K562 (cell line): ENCODE results near the gene EFNA1. TPM values are rescaled to one million over a fixed set of nuclear protein-coding genes. Genes with fewer than 3 reads are reported as not detected.

Source experiments
- CREBBP ChIP-seq: IDR thresholded peaks from one replicate; pipeline ENCODE4 v1.6.1; 2012; ENCODE audit warnings: low read depth, mild to moderate bottlenecking, control low read depth, inconsistent platforms, low read length
- CTBP1 ChIP-seq: fragments of 450-650 bp; IDR thresholded peaks from 2 replicates; pipeline ENCODE4 v1.6.1; 2016; ENCODE audit warnings: borderline replicate concordance
- DPF2 ChIP-seq: fragments of 450-650 bp; IDR thresholded peaks from 2 replicates; pipeline ENCODE4 v1.6.1; 2016
- ETV6 ChIP-seq, 3 experiments: fragments of 150-350 bp in 1 of 3; sonication (generic) in 1 of 3; formaldehyde crosslinking in 1 of 3; IDR thresholded peaks; 2 replicates each; pipeline versions ENCODE4 v1.6.1 to v1.8.0; 2014 to 2022; ENCODE audit warnings: borderline replicate concordance in 2 of 3, low read depth in 2 of 3, antibody characterized with exemption in 1 of 3, low read length in 1 of 3, mild to moderate bottlenecking in 1 of 3, missing genetic modification reagents in 1 of 3
- GATA2 ChIP-seq: sonication (generic); formaldehyde crosslinking; IDR thresholded peaks from 2 replicates; pipeline ENCODE4 v1.4.0; 2020; ENCODE audit warnings: mild to moderate bottlenecking, missing genetic modification reagents
- HMG20B ChIP-seq: fragments of 250-450 bp; sonication (Bioruptor Pico); IDR thresholded peaks from 2 replicates; pipeline ENCODE4 v1.5.0; 2021; ENCODE audit warnings: mild to moderate bottlenecking
- LEF1 ChIP-seq: fragments of 450-650 bp; IDR thresholded peaks from 2 replicates; pipeline ENCODE4 v1.6.1; 2016; ENCODE audit warnings: mild to moderate bottlenecking
- MLLT1 ChIP-seq, 2 experiments: fragments of 450-650 bp; IDR thresholded peaks; 2 replicates each; pipeline ENCODE4 v1.6.1; 2016
- NKRF ChIP-seq: fragments of 450-650 bp; IDR thresholded peaks from 2 replicates; pipeline ENCODE4 v1.6.1; 2016; ENCODE audit warnings: borderline replicate concordance
- NR1H2 ChIP-seq: sonication (generic); formaldehyde crosslinking; IDR thresholded peaks from 2 replicates; pipeline ENCODE4 v1.4.0; 2020; ENCODE audit warnings: mild to moderate bottlenecking, missing genetic modification reagents
- RBM14 ChIP-seq: fragments of 200-400 bp; formaldehyde crosslinking; IDR thresholded peaks from 2 replicates; pipeline ENCODE4 v1.6.1; 2018; ENCODE audit warnings: low read depth, mild to moderate bottlenecking, low read length, moderate library complexity, borderline replicate concordance; ENCODE audit not compliant: insufficient read depth
- SETDB1 ChIP-seq: IDR thresholded peaks from one replicate; pipeline ENCODE4 v1.6.1; 2012; ENCODE audit warnings: low read length, control low read depth, inconsistent platforms
- SNIP1 ChIP-seq: fragments of 450-650 bp; IDR thresholded peaks from 2 replicates; pipeline ENCODE4 v1.7.1; 2017; ENCODE audit warnings: low read depth, mild to moderate bottlenecking
- U2AF1 ChIP-seq: fragments of 200-400 bp; formaldehyde crosslinking; optimal IDR thresholded peaks from 2 replicates; pipeline ENCODE3; 2017; ENCODE audit warnings: mild to moderate bottlenecking, low read depth, low read length, moderate library complexity
- U2AF2 ChIP-seq: fragments of 200-400 bp; formaldehyde crosslinking; optimal IDR thresholded peaks from 2 replicates; pipeline ENCODE3; 2017; ENCODE audit warnings: low read depth, mild to moderate bottlenecking, low read length
- YBX1 ChIP-seq: fragments of 450-650 bp; IDR thresholded peaks from 2 replicates; pipeline ENCODE4 v1.7.1; 2016; ENCODE audit warnings: mild to moderate bottlenecking
- ZNF3 ChIP-seq: fragments of 250-450 bp; sonication (Bioruptor Pico); IDR thresholded peaks from 2 replicates; pipeline ENCODE4 v1.5.0; 2021; ENCODE audit warnings: mild to moderate bottlenecking, moderate library complexity
- ZNF77 ChIP-seq: fragments of 250-450 bp; sonication (Bioruptor Pico); IDR thresholded peaks from 2 replicates; pipeline ENCODE4 v1.5.0; 2020
- ZNF785 ChIP-seq: fragments of 250-450 bp; sonication (Bioruptor Pico); IDR thresholded peaks from 2 replicates; pipeline ENCODE4 v1.4.0; 2020; ENCODE audit warnings: mild to moderate bottlenecking
- ZSCAN29 ChIP-seq: fragments of 450-650 bp; IDR thresholded peaks from 2 replicates; pipeline ENCODE4 v1.6.1; 2017
- polyA plus RNA-seq, 8 experiments: library from polyadenylated mRNA; depleted of rRNA in 4 of 8; stranded (reverse) in 5 of 8; unstranded in 3 of 8; fragments of >200 nt; fragmentation: Nextera tagmentation in 2 of 8; fragmentation: Illumina TruSeq in 1 of 8; extraction: Ambion mirVana in 2 of 8; extraction: Trizol in 1 of 8; gene quantifications; 2 replicates each; pipeline versions ENCODE4 v1.2.1 to v1.2.3, GENCODE V29; 2011 to 2014; ENCODE audit warnings: inconsistent platforms in 1 of 8, missing spikeins in 1 of 8
- total RNA-seq, 7 experiments: library from RNA; depleted of rRNA in 6 of 7; stranded (reverse); fragments of >200 nt in 6 of 7; fragmentation: Illumina TruSeq in 2 of 7; extraction: Trizol in 2 of 7; gene quantifications; 2 replicates each; pipeline versions ENCODE4 v1.2.1 to v1.2.3, GENCODE V29; 2011 to 2021; ENCODE audit warnings: low replicate concordance in 1 of 7
- TF ChIP-seq, protein P1 (sequence below): fragments of 250-450 bp; sonication (Bioruptor Pico); IDR thresholded peaks from 2 replicates; pipeline ENCODE4 v1.5.0; 2020; ENCODE audit warnings: mild to moderate bottlenecking
- TF ChIP-seq, protein P2 (sequence below): fragments of 250-450 bp; sonication (Bioruptor Pico); IDR thresholded peaks from 2 replicates; pipeline ENCODE4 v1.8.0; 2022; ENCODE audit warnings: inconsistent platforms, mild to moderate bottlenecking, moderate library complexity, borderline replicate concordance

EFNA1 gene
- total and polyA plus RNA-seq, 9 of the 15 experiments (the other 6 are each of a cell fraction or from before 2014, with no cell fraction given), result 2.1 to 9.3 (median 3.0) TPM

- TF ChIP-seq CTBP1 (peak; percentile 80), U2AF1 (no peak), U2AF2 (no peak), SETDB1 (no peak), NKRF (no peak), YBX1 (no peak), ZNF77 (CRISPR knock-in tag) (no peak), HMG20B (CRISPR knock-in tag) (no peak), GATA2 (CRISPR knock-in tag) (peak; percentile 71), LEF1 (0 out of 2 replicates have a peak, but pooled peaks have one; percentile 39), DPF2 (peak; percentile 85), ZNF3 (no peak), RBM14 (no peak), ZNF785 (no peak), CREBBP (no peak), SNIP1 (no peak), NR1H2 (no peak), ZSCAN29 (no peak), ETV6 (IDR thresholded peaks at IDR 0.05; ENCODE audit: borderline replicate concordance in 1 of 2, low read depth in 2 of 2, low read length in 1 of 2) (no peak), ETV6 (CRISPR knock-in tag; IDR thresholded peaks at IDR 0.05; ENCODE audit: borderline replicate concordance) (no peak), MLLT1 (IDR thresholded peaks at IDR 0.05) (no peak)
- TF ChIP-seq, protein P1, sequence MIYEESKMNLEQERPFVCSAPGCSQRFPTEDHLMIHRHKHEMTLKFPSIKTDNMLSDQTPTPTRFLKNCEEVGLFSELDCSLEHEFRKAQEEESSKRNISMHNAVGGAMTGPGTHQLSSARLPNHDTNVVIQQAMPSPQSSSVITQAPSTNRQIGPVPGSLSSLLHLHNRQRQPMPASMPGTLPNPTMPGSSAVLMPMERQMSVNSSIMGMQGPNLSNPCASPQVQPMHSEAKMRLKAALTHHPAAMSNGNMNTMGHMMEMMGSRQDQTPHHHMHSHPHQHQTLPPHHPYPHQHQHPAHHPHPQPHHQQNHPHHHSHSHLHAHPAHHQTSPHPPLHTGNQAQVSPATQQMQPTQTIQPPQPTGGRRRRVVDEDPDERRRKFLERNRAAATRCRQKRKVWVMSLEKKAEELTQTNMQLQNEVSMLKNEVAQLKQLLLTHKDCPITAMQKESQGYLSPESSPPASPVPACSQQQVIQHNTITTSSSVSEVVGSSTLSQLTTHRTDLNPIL (CRISPR knock-in tag), result no peak
- TF ChIP-seq, protein P2, sequence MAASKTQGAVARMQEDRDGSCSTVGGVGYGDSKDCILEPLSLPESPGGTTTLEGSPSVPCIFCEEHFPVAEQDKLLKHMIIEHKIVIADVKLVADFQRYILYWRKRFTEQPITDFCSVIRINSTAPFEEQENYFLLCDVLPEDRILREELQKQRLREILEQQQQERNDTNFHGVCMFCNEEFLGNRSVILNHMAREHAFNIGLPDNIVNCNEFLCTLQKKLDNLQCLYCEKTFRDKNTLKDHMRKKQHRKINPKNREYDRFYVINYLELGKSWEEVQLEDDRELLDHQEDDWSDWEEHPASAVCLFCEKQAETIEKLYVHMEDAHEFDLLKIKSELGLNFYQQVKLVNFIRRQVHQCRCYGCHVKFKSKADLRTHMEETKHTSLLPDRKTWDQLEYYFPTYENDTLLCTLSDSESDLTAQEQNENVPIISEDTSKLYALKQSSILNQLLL (CRISPR knock-in tag), result no peak
Observed at GRCh38 chr1:155137154-155137949, 9.7 kb downstream of the EFNA1 start (continued).
